ENCODE data around the gene FERMT2.

- no peak for TF ChIP-seq CTCF (IDR thresholded peaks at IDR 0.05)
- no peak for TF ChIP-seq EP300 (IDR thresholded peaks at IDR 0.05)
Observed at GRCh38 chr14:52821805-52822250, 129.0 kb downstream of the FERMT2 start.
